Activated naive CD8-positive, alpha-beta T cell (primary cell): Measurements from ENCODE around the gene SPATA13.

Source experiments
- H3K27ac Mint-ChIP-seq: one replicate; pipeline ENCODE4 v1.8.0; 2021; ENCODE audit warnings: mixed read lengths
- H3K27me3 Mint-ChIP-seq: one replicate; pipeline ENCODE4 v1.8.0; 2021; ENCODE audit warnings: mixed read lengths
- H3K36me3 Mint-ChIP-seq: one replicate; pipeline ENCODE4 v1.8.0; 2021; ENCODE audit warnings: mixed read lengths
- H3K4me1 Mint-ChIP-seq: one replicate; pipeline ENCODE4 v1.8.0; 2021; ENCODE audit warnings: low read depth, mixed read lengths
- H3K4me3 Mint-ChIP-seq: one replicate; pipeline ENCODE4 v1.8.0; 2021; ENCODE audit warnings: mild to moderate bottlenecking, mixed read lengths
- H3K9me3 Mint-ChIP-seq: one replicate; pipeline ENCODE4 v1.8.0; 2021; ENCODE audit warnings: low read depth, mixed read lengths

The SPATA13 gene

GRCh38 chr13:24131749-24132148, 28.8 kb upstream of the SPATA13 start:
- Mint-ChIP-seq H3K4me1 (peaks cover 5% of the 10 kb centered on the region), H3K9me3 (peaks cover 6% of the 10 kb centered on the region), H3K27ac (no peak overlapping the region), H3K36me3 (peaks cover 5% of the 10 kb centered on the region), H3K4me3 (no peak overlapping the region), H3K27me3 (no peaks in the 10 kb centered on the region)

DNA sequence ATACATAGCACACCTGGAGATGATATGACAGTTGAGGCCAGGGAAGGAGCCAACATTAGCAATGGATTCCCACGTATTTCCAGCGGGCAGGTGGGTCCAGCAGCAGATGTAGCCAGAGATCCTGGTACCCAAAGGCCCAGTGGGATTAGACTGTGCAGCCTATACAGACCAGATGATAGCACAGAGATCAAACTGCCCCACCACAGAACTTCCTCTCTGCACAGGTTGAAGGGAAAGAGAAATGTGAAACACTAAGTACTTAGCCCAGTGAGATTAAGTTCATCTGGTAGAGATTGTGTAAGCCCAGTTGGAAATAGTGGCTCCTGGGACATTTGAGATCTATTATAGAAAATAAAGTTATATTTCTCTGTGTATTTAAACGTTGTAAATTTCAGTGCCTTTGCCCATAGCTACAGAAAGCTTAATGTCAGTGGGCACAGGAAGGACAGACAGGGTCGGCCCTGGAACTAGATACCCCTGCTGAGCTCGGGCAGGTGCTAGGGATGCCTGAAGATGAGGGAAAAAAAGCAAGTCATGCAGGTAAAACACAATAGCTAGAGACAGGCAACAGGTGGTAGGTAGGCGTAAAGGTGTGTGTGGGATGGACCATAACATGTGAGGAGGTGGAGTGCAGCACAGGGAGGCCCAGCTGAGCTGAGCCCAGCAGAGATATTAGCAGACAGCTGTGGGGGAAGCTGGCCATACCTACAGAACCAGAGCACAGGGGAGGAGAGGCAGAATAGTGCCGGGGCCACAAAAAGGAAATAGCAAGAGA, 27.3 kb upstream of the SPATA13 start:
- Mint-ChIP-seq H3K36me3 (peaks cover 5% of the 10 kb centered on the region), H3K4me3 (no peak overlapping the region), H3K4me1 (no peaks in the 10 kb centered on the region), H3K27me3 (no peaks in the 10 kb centered on the region), H3K9me3 (peaks cover 6% of the 10 kb centered on the region), H3K27ac (no peak overlapping the region)

DNA sequence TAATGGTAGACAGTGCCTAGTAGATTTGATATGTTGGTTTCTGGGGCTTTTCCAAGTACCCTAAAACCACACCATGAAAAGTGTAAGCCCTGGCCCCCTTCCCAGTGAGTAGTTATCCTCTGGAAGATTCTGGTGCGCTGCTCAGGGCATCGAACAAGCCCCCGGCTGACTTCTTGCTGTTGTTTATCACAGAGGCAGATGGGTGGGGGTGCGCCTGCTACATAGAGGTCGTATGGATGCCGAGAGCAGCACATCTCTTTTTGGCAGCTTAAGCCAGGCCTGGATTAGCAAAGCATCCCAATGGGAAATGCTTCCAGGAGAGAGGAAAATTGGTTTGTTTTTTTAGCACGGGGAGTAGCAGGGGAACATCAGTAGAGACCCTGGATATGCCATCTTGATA, 26.3 kb upstream of the SPATA13 start:
- Mint-ChIP-seq H3K4me1 (no peaks in the 10 kb centered on the region), H3K27me3 (no peaks in the 10 kb centered on the region), H3K4me3 (no peak overlapping the region), H3K36me3 (peaks cover 5% of the 10 kb centered on the region), H3K9me3 (peaks cover 6% of the 10 kb centered on the region), H3K27ac (no peak overlapping the region)

GRCh38 chr13:24134757-24135156, 25.8 kb upstream of the SPATA13 start:
- Mint-ChIP-seq H3K4me1 (no peaks in the 10 kb centered on the region), H3K27me3 (no peaks in the 10 kb centered on the region), H3K36me3 (peaks cover 5% of the 10 kb centered on the region), H3K9me3 (peaks cover 6% of the 10 kb centered on the region), H3K4me3 (no peak overlapping the region), H3K27ac (no peak overlapping the region)

DNA sequence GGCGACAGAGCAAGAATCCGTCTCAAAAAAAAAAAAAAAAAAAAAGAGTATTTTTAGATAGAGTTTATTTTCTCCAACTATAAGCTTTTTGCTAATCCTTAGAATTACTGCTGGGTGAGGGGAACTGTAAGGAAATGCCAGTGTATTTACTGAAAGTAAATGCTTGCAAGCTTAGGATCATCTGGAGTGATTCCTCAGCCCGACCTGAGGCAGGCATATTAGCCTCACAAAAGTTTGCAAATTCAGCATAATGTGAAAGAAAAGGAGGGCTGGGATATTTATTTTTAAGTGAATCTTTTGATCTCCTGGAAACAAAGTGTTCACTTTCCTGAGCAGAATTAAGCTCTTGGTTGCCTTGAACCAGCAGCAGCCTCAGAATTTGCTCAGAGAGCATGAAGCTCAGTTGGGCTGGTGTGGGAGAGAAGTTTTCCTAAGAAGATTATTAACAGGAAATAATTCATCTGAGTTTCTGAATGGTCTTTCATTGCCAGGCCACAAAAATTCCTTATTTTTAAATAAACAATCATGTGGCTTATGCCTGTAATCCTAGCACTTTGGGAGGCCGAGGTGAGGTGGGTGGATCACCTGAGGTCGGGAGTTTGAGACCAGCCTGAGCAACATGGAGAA, 24.7 kb upstream of the SPATA13 start:
- Mint-ChIP-seq H3K27ac (no peak overlapping the region), H3K27me3 (no peaks in the 10 kb centered on the region), H3K4me3 (no peak overlapping the region), H3K9me3 (peaks cover 6% of the 10 kb centered on the region), H3K4me1 (no peaks in the 10 kb centered on the region), H3K36me3 (peaks cover 5% of the 10 kb centered on the region)

DNA sequence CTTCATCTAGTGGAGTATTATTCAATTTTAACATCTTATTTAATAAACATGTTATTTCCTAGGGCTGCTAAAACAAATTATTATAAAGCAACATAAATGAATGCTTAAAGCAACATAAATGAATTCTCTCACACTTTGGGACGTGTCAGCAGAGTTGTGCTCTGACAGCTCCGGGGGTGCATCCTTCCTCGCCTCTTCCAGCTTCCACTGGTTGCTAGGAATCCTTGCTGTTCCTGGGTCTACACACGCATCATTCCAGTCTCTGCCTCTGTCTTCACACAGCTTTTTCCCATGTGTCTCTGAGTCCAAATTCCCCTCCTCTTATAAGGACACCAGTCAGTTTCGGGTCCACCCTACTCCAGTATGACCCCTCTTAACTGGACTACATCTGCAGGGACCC, 21.6 kb upstream of the SPATA13 start:
- Mint-ChIP-seq H3K27me3 (no peaks in the 10 kb centered on the region), H3K4me3 (no peak overlapping the region), H3K9me3 (no peaks in the 10 kb centered on the region), H3K27ac (no peak overlapping the region), H3K4me1 (no peaks in the 10 kb centered on the region), H3K36me3 (no peaks in the 10 kb centered on the region)

DNA sequence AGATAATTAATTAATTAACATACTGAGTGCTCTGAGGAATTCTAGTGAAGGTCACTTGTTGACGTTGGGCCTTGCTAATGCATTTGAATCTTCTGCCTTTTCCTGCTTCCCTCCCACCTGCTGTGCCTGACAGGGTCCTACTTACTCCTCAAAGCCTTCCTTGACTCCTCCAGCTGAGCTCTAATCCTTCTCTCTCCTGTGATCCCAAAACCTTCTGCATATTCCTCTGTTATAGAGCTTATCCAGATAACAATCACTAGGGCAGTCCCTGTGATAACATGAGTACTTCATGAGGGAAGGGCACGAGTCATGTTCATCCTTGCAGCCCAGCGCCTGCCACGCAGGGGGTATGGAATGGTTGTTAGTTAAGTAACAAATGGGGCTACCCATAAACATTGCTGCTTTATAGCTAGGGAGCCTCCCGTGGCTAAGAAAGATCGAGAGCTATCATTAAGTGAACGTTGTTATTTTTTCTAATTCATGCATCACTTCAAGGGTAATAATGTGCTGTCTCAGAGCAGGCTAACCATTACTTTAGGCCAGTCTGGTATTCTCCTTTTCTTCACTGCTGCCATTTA, 19.1 kb upstream of the SPATA13 start:
- Mint-ChIP-seq H3K4me1 (no peaks in the 10 kb centered on the region), H3K4me3 (no peak overlapping the region), H3K9me3 (no peaks in the 10 kb centered on the region), H3K27me3 (no peaks in the 10 kb centered on the region), H3K36me3 (no peaks in the 10 kb centered on the region), H3K27ac (no peak overlapping the region)

GRCh38 chr13:24142453-24142852, 18.1 kb upstream of the SPATA13 start:
- Mint-ChIP-seq H3K27me3 (no peaks in the 10 kb centered on the region), H3K4me1 (no peaks in the 10 kb centered on the region), H3K36me3 (no peaks in the 10 kb centered on the region), H3K4me3 (no peak overlapping the region), H3K27ac (no peak overlapping the region), H3K9me3 (no peaks in the 10 kb centered on the region)

DNA sequence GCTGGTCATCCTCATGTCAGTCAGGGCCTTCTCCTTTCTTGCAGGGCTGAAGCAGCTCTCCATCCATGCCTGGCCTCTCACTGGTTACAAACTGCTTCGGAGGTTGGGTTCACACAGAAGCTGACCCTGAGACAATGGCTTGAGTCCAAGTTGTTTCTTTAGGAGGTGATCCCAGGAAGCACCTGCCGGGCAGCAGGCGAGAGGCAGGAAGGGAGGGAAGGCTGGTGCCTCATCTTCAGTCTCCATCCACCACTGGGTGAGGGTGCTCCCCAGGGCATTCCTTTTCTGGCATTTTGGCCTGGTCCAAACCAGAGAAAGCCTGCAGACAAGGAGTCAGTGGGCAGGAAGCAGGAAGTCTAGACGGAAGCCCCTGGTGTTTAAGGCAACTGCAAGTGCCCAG, 17.6 kb upstream of the SPATA13 start:
- no peaks in the 10 kb centered on the region for H3K4me1 Mint-ChIP-seq
- H3K27ac Mint-ChIP-seq, result no peak overlapping the region
- H3K9me3 Mint-ChIP-seq, result no peaks in the 10 kb centered on the region
- H3K4me3 Mint-ChIP-seq, result no peak overlapping the region
- no peaks in the 10 kb centered on the region for H3K36me3 Mint-ChIP-seq
- H3K27me3 Mint-ChIP-seq, result no peaks in the 10 kb centered on the region

DNA sequence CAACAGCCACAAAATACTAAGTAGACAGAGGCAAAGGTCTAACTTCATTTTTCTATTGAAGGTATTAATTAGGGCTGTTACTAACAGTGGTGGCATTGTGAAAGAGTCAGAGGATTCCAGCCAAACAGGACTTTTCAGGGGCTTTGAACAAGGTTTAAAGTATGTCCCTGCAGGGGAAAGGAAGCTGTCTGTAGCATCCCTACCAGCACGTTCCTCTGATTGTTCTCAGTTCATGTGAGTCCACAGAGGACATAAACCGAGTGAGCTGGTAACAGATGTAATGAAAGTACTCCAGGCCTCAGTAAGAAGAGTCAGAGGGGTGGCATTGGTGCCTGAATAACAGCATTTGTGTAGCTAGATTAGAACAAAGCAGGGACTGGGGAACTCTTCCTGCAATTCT, 15.3 kb upstream of the SPATA13 start:
- Mint-ChIP-seq H3K9me3 (no peaks in the 10 kb centered on the region), H3K27me3 (no peaks in the 10 kb centered on the region), H3K4me3 (no peak overlapping the region), H3K27ac (no peak overlapping the region), H3K4me1 (no peaks in the 10 kb centered on the region), H3K36me3 (no peaks in the 10 kb centered on the region)

DNA sequence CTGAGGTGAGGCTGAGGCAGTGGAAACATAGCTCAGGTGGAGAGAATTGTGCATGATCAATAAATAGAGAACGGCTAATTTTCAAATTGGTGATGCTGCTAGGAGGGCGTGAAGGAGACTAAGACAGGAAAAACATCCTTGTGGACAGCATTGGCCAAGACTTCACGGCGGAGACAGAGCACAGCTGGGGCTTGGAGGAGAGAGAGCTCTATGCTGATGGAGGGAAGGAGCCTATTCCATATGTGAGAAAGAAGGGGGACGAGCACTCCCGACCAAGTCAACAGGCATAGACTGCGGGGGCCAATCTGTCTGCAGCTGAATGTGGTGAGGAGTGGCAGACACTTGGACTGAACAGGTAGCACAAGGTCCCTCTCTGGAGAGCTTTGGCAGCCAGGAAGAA, 14.8 kb upstream of the SPATA13 start:
- Mint-ChIP-seq H3K27ac (no peak overlapping the region), H3K36me3 (no peaks in the 10 kb centered on the region), H3K4me3 (no peak overlapping the region)

GRCh38 chr13:24146961-24147569, 13.5 kb upstream of the SPATA13 start:
- H3K36me3 Mint-ChIP-seq, result no peaks in the 10 kb centered on the region
- H3K4me3 Mint-ChIP-seq, result no peak overlapping the region
- no peaks in the 10 kb centered on the region for H3K27me3 Mint-ChIP-seq

More for the DNA sequence above, 14.8 kb upstream of the SPATA13 start:
- Mint-ChIP-seq H3K4me1 (no peaks in the 10 kb centered on the region), H3K27me3 (no peaks in the 10 kb centered on the region), H3K9me3 (no peaks in the 10 kb centered on the region)

DNA sequence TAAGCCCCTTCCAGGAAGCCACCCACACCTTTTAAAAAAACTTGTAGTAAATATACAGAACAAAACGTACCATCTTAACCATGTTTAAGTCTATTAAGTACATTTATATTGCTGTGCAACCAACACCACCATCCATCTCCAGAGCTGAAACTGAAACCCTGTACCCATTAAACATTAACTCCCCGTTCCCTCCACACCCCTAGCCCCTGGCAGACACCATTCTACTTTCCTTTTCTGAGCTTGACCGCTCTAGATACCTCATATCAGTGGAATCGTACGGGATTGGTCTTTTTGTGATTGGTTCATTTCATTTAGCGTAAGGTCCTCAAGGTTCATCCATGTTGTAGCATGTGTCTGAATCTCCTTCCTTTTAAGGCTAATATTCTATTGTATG, 13.0 kb upstream of the SPATA13 start:
- no peak overlapping the region for H3K27ac Mint-ChIP-seq
- H3K36me3 Mint-ChIP-seq, result no peaks in the 10 kb centered on the region
- H3K9me3 Mint-ChIP-seq, result no peaks in the 10 kb centered on the region
- H3K27me3 Mint-ChIP-seq, result no peaks in the 10 kb centered on the region
- H3K4me1 Mint-ChIP-seq, result no peaks in the 10 kb centered on the region
- no peak overlapping the region for H3K4me3 Mint-ChIP-seq

More at GRCh38 chr13:24146961-24147569, 13.5 kb upstream of the SPATA13 start:
- Mint-ChIP-seq H3K9me3 (no peaks in the 10 kb centered on the region), H3K27ac (no peak overlapping the region), H3K4me1 (no peaks in the 10 kb centered on the region)

- Mint-ChIP-seq H3K9me3 (no peaks in the 10 kb centered on the region), H3K4me3 (no peak overlapping the region), H3K4me1 (no peaks in the 10 kb centered on the region), H3K27me3 (no peaks in the 10 kb centered on the region), H3K27ac (no peak overlapping the region), H3K36me3 (no peaks in the 10 kb centered on the region)
Observed at GRCh38 chr13:24148414-24149235, 11.9 kb upstream of the SPATA13 start.
